Measurements from ENCODE around the gene PRR7.

DNA sequence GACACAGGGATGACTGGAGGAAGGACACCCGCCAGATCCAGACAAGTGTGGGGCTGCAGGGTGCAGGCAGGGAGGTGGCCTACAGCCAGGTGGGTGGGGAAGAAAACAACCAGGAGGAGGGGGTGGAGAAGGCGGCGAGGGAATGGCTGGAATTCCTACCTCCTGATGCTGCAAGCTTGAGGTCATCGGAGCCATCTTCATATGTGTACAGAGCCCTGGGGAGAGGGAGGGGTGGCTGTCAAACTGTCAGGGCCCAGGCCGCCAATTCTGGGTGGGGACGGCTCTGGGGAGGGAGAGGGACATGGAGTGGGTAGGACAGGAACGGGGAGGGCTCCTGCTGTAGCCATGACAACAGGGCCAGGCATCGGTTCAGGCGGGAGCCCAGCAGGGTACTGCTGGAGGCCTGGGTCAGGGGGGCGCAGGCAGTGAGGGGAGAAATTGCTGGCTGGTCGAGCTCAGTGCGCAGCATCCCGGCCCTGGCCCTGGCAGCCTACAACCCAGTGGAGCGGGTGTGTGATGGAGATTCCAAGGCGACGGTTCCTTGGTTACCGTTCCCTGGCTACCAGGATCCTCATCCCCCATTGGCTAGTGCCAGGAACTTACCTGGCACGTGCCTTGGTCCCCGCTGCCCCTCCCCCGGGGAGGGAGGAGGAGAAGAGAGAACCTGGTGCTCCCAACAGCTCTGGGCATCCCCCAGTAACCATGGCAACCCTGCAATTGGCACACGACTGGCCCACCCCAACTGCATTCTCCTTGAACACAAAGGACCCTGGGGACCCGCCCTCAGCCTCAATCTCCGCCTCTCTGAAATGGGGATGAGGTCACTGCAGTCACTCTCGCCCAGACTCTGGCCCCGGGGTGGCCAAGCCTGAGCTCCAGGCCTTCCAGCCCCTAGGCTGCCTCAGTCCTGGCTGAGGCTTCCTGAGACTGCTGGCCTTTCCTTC, 22.3 kb downstream of the PRR7 start:
- TF ChIP-seq, protein P1, sequence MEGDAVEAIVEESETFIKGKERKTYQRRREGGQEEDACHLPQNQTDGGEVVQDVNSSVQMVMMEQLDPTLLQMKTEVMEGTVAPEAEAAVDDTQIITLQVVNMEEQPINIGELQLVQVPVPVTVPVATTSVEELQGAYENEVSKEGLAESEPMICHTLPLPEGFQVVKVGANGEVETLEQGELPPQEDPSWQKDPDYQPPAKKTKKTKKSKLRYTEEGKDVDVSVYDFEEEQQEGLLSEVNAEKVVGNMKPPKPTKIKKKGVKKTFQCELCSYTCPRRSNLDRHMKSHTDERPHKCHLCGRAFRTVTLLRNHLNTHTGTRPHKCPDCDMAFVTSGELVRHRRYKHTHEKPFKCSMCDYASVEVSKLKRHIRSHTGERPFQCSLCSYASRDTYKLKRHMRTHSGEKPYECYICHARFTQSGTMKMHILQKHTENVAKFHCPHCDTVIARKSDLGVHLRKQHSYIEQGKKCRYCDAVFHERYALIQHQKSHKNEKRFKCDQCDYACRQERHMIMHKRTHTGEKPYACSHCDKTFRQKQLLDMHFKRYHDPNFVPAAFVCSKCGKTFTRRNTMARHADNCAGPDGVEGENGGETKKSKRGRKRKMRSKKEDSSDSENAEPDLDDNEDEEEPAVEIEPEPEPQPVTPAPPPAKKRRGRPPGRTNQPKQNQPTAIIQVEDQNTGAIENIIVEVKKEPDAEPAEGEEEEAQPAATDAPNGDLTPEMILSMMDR (conservative IDR thresholded peaks at IDR 0.05; ENCODE audit: low read depth, low read length) = no peak
- TF ChIP-seq EZH2phosphoT487 (IDR thresholded peaks at IDR 0.05; ENCODE audit: borderline replicate concordance, low read length) = no peak
